GM19035 (cell line): ENCODE measurements around the gene CASP14.
"Not testable (repeated sequence)": the region's sequence is repeated elsewhere in the genome, so short reads cannot be mapped to it uniquely, and the experiment has no call there.

ENCODE experiments used
- ATAC-seq: cut with Tn5 transposase; IDR thresholded peaks from one replicate; pipeline ENCODE4 v1.9.1; 2021; ENCODE audit not compliant: unreplicated experiment

Gene CASP14

GRCh38 chr19:15048885-15049541 lies at the start of gene CASP14:
TSS of gene CASP14 (plus strand) at chr19:15049480. CDS start at chr19:15052252, 2,772 bp downstream.
- ATAC-seq, result no peak

GRCh38 chr19:15008308-15008707 lies 41.0 kb upstream of the CASP14 start:
- no peak for ATAC-seq

GRCh38 chr19:15010501-15011300 lies 38.6 kb upstream of the CASP14 start:
- ATAC-seq, result no peak

GRCh38 chr19:15014579-15014978 lies 34.7 kb upstream of the CASP14 start:
- ATAC-seq, result no peak

- ATAC-seq, result no peak
Measured at GRCh38 chr19:15015946-15016542, 33.2 kb upstream of the CASP14 start.

GRCh38 chr19:15018836-15019235 lies 30.4 kb upstream of the CASP14 start:
- not testable (repeated sequence) for ATAC-seq

- no peak for ATAC-seq
Measured at GRCh38 chr19:15021286-15022007, 27.8 kb upstream of the CASP14 start.

- ATAC-seq, result no peak
Measured at GRCh38 chr19:15022752-15023151, 26.5 kb upstream of the CASP14 start.

GRCh38 chr19:15025217-15025616 lies 24.1 kb upstream of the CASP14 start:
- no peak for ATAC-seq

GRCh38 chr19:15028490-15028889 lies 20.8 kb upstream of the CASP14 start:
- ATAC-seq, result no peak

- ATAC-seq, result no peak
Measured at GRCh38 chr19:15031675-15032074, 17.6 kb upstream of the CASP14 start.

- no peak for ATAC-seq
Measured at GRCh38 chr19:15035795-15036311, 13.4 kb upstream of the CASP14 start.

- ATAC-seq, result no peak
Measured at GRCh38 chr19:15037586-15037985, 11.7 kb upstream of the CASP14 start.

- no peak for ATAC-seq
Measured at GRCh38 chr19:15038294-15038693, 11.0 kb upstream of the CASP14 start.

- ATAC-seq, result no peak
Measured at GRCh38 chr19:15042003-15042402, 7.3 kb upstream of the CASP14 start.

GRCh38 chr19:15042826-15043225 lies 6.5 kb upstream of the CASP14 start:
- no peak for ATAC-seq

GRCh38 chr19:15045506-15045905 lies 3.8 kb upstream of the CASP14 start:
- no peak for ATAC-seq

- ATAC-seq, result no peak
Measured at GRCh38 chr19:15047680-15048079, 1.6 kb upstream of the CASP14 start.

- ATAC-seq, result no peak
Measured at GRCh38 chr19:15048128-15048527, 1.2 kb upstream of the CASP14 start.

- no peak for ATAC-seq
Measured at GRCh38 chr19:15050639-15051038, 1.4 kb downstream of the CASP14 start.

GRCh38 chr19:15062036-15062435 lies 12.8 kb downstream of the CASP14 start:
- ATAC-seq, result no peak
